Loucy (cell line): Measurements from ENCODE around the gene SEC31A.
"Not testable (repeated sequence)": the region's sequence is repeated elsewhere in the genome, so short reads cannot be mapped to it uniquely, and the experiment has no call there.

ENCODE experiments used
- H2AFZ ChIP-seq: fragments of 200-600 bp; sonication (generic); 2 replicates; pipeline ENCODE4 v1.6.0; 2016; ENCODE audit warnings: antibody characterized with exemption, mild to moderate bottlenecking, low read length, moderate library complexity
- H3F3A ChIP-seq: fragments of 200-600 bp; 2 replicates; pipeline ENCODE4 v1.6.0; 2016; ENCODE audit warnings: antibody characterized with exemption, low read depth, mild to moderate bottlenecking
- H3K27me3 ChIP-seq: fragments of 200-600 bp; sonication (generic); 2 replicates; pipeline ENCODE4 v1.6.1; 2014; ENCODE audit warnings: low read length, mild to moderate bottlenecking; ENCODE audit not compliant: insufficient read depth, poor library complexity, severe bottlenecking
- H3K36me3 ChIP-seq: fragments of 200-600 bp; sonication (generic); 2 replicates; pipeline ENCODE4 v1.6.1; 2016; ENCODE audit warnings: low read length; ENCODE audit not compliant: insufficient read depth
- H3K4me1 ChIP-seq: fragments of 200-600 bp; sonication (generic); 2 replicates; pipeline ENCODE4 v1.5.1; 2014; ENCODE audit warnings: low read length, mild to moderate bottlenecking; ENCODE audit not compliant: insufficient read depth, poor library complexity, severe bottlenecking
- H3K4me2 ChIP-seq: fragments of 200-600 bp; sonication (generic); 2 replicates; pipeline ENCODE4 v1.6.0; 2014; ENCODE audit warnings: antibody characterized with exemption, low read length, low read depth, mild to moderate bottlenecking; ENCODE audit not compliant: poor library complexity, severe bottlenecking
- H3K4me3 ChIP-seq: fragments of 200-600 bp; sonication (generic); 2 replicates; pipeline ENCODE4 v1.5.1; 2014; ENCODE audit warnings: low read length, mild to moderate bottlenecking, mixed read lengths; ENCODE audit not compliant: poor library complexity, severe bottlenecking
- H3K79me2 ChIP-seq: fragments of 200-600 bp; sonication (generic); 2 replicates; pipeline ENCODE4 v1.6.1; 2014; ENCODE audit warnings: low read length; ENCODE audit not compliant: insufficient read depth
- H3K9ac ChIP-seq: fragments of 200-600 bp; sonication (generic); 2 replicates; pipeline ENCODE4 v1.6.0; 2014; ENCODE audit warnings: mild to moderate bottlenecking, low read depth, low read length, moderate library complexity; ENCODE audit not compliant: poor library complexity, severe bottlenecking
- H3K9me2 ChIP-seq: fragments of 200-600 bp; sonication (generic); replicated peaks from 2 replicates; pipeline ENCODE4 v1.6.1; 2016; ENCODE audit warnings: low read depth, low read length, mixed read lengths
- H3K9me3 ChIP-seq: fragments of 200-600 bp; sonication (generic); 2 replicates; pipeline ENCODE4 v1.6.1; 2014; ENCODE audit warnings: mild to moderate bottlenecking, antibody characterized with exemption, low read length, low read depth; ENCODE audit not compliant: insufficient read depth
- H4K20me1 ChIP-seq: fragments of 200-600 bp; sonication (generic); 2 replicates; pipeline ENCODE4 v1.6.0; 2014; ENCODE audit warnings: antibody characterized with exemption, low read length, mild to moderate bottlenecking; ENCODE audit not compliant: insufficient read depth, poor library complexity, severe bottlenecking
- CTCF ChIP-seq: fragments of 200-600 bp; sonication (generic); conservative IDR thresholded peaks from 2 replicates; pipeline ENCODE4 v1.5.1; 2014; ENCODE audit warnings: mild to moderate bottlenecking, antibody characterized with exemption, low read length
- EZH2phosphoT487 ChIP-seq: fragments of 200-600 bp; IDR thresholded peaks from 2 replicates; pipeline ENCODE4 v1.6.1; 2018; ENCODE audit warnings: antibody characterized with exemption, mild to moderate bottlenecking, moderate library complexity, borderline replicate concordance

SEC31A gene

DNA sequence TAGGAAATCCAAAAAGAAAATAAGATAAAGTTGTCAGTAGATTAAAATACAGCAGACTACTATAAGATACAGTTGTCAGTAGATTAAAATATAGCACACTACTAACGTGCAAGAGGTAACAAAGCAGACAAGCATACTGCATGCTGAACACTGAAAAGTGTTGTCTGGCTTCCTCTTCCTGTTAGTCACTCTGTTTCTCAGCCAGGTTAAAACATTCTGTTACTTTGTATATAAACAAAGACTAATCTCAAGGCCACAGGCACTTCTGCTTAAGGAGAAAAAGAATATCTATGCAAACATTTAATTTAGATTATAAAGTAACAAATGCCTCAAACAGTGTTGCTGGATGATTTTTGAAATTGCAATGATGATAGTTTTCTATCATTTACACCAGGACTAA, 51.3 kb downstream of the SEC31A start:
- TF ChIP-seq EZH2phosphoT487 (no peak), CTCF (no peak)
- Histone ChIP-seq H3K9me2 (no peaks in the 10 kb centered on the region), H3K4me3 (no peak overlapping the region), H3K9me3 (no peaks in the 10 kb centered on the region), H3K9ac (no peak overlapping the region), H3K4me2 (no peak overlapping the region), H2AFZ (no peak overlapping the region), H3K27me3 (no peaks in the 10 kb centered on the region), H3K36me3 (peaks cover 49% of the 10 kb centered on the region), H3K79me2 (no peaks in the 10 kb centered on the region), H4K20me1 (no peaks in the 10 kb centered on the region), H3K4me1 (no peaks in the 10 kb centered on the region), H3F3A (no peaks in the 10 kb centered on the region)

GRCh38 chr4:82833696-82834313, 57.1 kb downstream of the SEC31A start:
- Histone ChIP-seq H4K20me1 (no peaks in the 10 kb centered on the region), H3K4me3 (no peak overlapping the region), H2AFZ (no peak overlapping the region), H3K9me3 (no peaks in the 10 kb centered on the region), H3K9me2 (no peaks in the 10 kb centered on the region), H3F3A (no peaks in the 10 kb centered on the region), H3K79me2 (no peaks in the 10 kb centered on the region), H3K36me3 (peaks cover 11% of the 10 kb centered on the region), H3K9ac (no peak overlapping the region), H3K4me2 (no peak overlapping the region), H3K4me1 (no peaks in the 10 kb centered on the region), H3K27me3 (no peaks in the 10 kb centered on the region)
- no peak for TF ChIP-seq CTCF
- no peak for TF ChIP-seq EZH2phosphoT487

DNA sequence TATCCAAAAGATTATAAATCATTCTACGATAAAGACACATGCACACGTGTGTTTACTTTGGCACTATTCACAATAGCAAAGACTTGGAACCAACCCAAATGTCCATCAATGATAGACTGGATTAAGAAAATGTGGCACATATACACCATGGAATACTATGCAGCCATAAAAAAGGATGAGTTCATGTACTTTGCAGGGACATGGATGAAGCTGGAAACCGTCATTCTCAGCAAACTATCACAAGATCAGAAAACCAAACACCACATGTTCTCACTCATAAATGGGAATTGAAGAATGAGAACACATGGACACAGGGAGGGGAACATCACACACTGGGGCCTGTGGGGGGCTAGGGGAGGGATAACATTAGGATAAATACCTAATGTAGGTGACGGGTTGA, 57.9 kb downstream of the SEC31A start:
- H3K4me1 ChIP-seq, H2AFZ ChIP-seq, H3K4me3 ChIP-seq, H3K79me2 ChIP-seq, H3K36me3 ChIP-seq, H3K9me2 ChIP-seq, H3K9ac ChIP-seq, H4K20me1 ChIP-seq, H3K4me2 ChIP-seq, H3K9me3 ChIP-seq, H3F3A ChIP-seq, H3K27me3 ChIP-seq: not testable (repeated sequence)

- Histone ChIP-seq H3K36me3 (peaks cover 68% of the 10 kb centered on the region), H3K27me3 (no peaks in the 10 kb centered on the region), H3K79me2 (no peaks in the 10 kb centered on the region), H3K9me2 (no peaks in the 10 kb centered on the region), H3K4me3 (no peak overlapping the region), H3K9ac (no peak overlapping the region), H3F3A (no peaks in the 10 kb centered on the region; the same call in 1 of the 2 replicates), H3K4me1 (no peaks in the 10 kb centered on the region), H2AFZ (no peak overlapping the region), H3K4me2 (no peak overlapping the region), H3K9me3 (no peaks in the 10 kb centered on the region), H4K20me1 (no peaks in the 10 kb centered on the region)
- TF ChIP-seq EZH2phosphoT487 (no peak), CTCF (no peak)
Observed at GRCh38 chr4:82825425-82825824, 65.5 kb downstream of the SEC31A start.
